Heart right ventricle (tissue), 16 donors: ENCODE measurements around the gene DOCK9. TPM values are rescaled to one million over a fixed set of nuclear protein-coding genes. Genes with fewer than 3 reads are reported as not detected.
A peak's percentile ranks its signal among the peaks of the same experiment; 100 is the strongest.

ENCODE experiments used
- ATAC-seq, 8 donors: fragments of 200-7000 bp; cut with Tn5 transposase; one replicate each; pipeline ENCODE4 v1.9.1; 2020; ENCODE audit warnings: mild to moderate bottlenecking in 8 of 8, moderate library complexity in 8 of 8, moderate number of reproducible peaks in 1 of 8
- DNase-seq, 2 donors: peaks; one replicate each; pipeline ENCODE4 v3.0.0-alpha.2; 2020
- H3K27ac ChIP-seq, 10 donors: fragments of 200-600 bp; sonication (generic) in 2 of 10; one replicate each; pipeline versions ENCODE4 v1.5.0 to v1.8.0; 2020 to 2022; ENCODE audit warnings: mild to moderate bottlenecking in 3 of 10
- H3K27me3 ChIP-seq, 7 donors: fragments of 200-600 bp; one replicate each; pipeline ENCODE4 v1.8.0; 2021 to 2022; ENCODE audit warnings: mild to moderate bottlenecking in 2 of 7
- H3K36me3 ChIP-seq, 9 donors: fragments of 200-600 bp; sonication (generic) in 1 of 9; one replicate each; pipeline versions ENCODE4 v1.5.0 to v1.8.0; 2020 to 2022; ENCODE audit warnings: mild to moderate bottlenecking in 2 of 9
- H3K4me1 ChIP-seq, 9 donors: fragments of 200-600 bp; sonication (generic) in 1 of 9; one replicate each; pipeline versions ENCODE4 v1.5.0 to v1.8.0; 2020 to 2022; ENCODE audit warnings: mild to moderate bottlenecking in 4 of 9
- H3K4me3 ChIP-seq, 10 donors: fragments of 200-600 bp; sonication (generic) in 2 of 10; one replicate each; pipeline versions ENCODE4 v1.5.0 to v1.8.0; 2020 to 2022; ENCODE audit warnings: mild to moderate bottlenecking in 7 of 10, moderate library complexity in 2 of 10
- H3K9me3 ChIP-seq, 11 donors: fragments of 200-600 bp in 10 of 11; sonication (generic) in 2 of 11; one replicate each; pipeline versions ENCODE4 v1.5.0 to v1.8.0; 2013 to 2022; ENCODE audit warnings: mild to moderate bottlenecking in 2 of 11, control low read depth in 1 of 11, moderate library complexity in 1 of 11
- CTCF ChIP-seq, 9 donors: fragments of 200-600 bp; sonication (generic) in 2 of 9; IDR thresholded peaks; one replicate each; pipeline versions ENCODE4 v1.5.0 to v1.8.0; 2021 to 2022; ENCODE audit warnings: antibody characterized with exemption in 9 of 9, mild to moderate bottlenecking in 5 of 9, moderate library complexity in 1 of 9
- WGBS, 2 donors: extraction: QIAGEN DNeasy Blood & Tissue Kit; methylation state at CpG; one replicate each; pipeline ENCODE4 v1.1.7; 2013; ENCODE audit warnings: inconsistent platforms in 1 of 2; 5-methylcytosine and 5-hydroxymethylcytosine counted together
- intact Hi-C, 10 donors: fragments of 100-400 bp; cut with DNase I; formaldehyde crosslinking; loops; one replicate each; pipeline versions ENCODE4 v1.11.1 to v1.14.2; 2022
- polyA plus RNA-seq, 2 donors: library from polyadenylated mRNA; stranded (reverse); fragments of 200-250 nt; gene quantifications; one replicate each; pipeline ENCODE4 v1.2.3, GENCODE V29; 2013
- total RNA-seq, 10 donors: library from RNA; stranded (reverse); fragmentation: NEBNext Ultra II Directional in 3 of 10; extraction: Animal tissue kit (Norgen Biotek cat#: 25700) in 3 of 10; gene quantifications; one replicate each; pipeline versions ENCODE4 v1.2.1 to v1.2.4, GENCODE V29; 2021 to 2023
- donor health status: Arrhythmogenic right ventricular cardiomyopathy.
- donor health status: ischemic (EF 13 %, LVEDD 7.1; RV severe dilation, severe dysfunction).
- donor health status: healthy with polysubstance abuse.
- donor health status: DM: no; HTN: yes; CAD: no.
- donor health status: DM: no; HTN: no; CAD: no.
- donor health status: ischemic (EF 25% LVEDD 6.9; RV normal size, moderate dysfunction).
- donor health status: ischemic (EF 25% LVEDD 5.7; RV mildly dilated, moderate dysfunction).
- donor health status: healthy.
- donor health status: DM: yes; HTN: yes; CAD: no.
- donor health status: Ischemic cardiomyopathy.
- donor health status: ischemic (EF 35%, LVEDD 5.7; RV mildly dilated, moderate dysfunction).
- donor health status: nonischemic (EF 11% LVEDD 7.7; RV severe dilation, severe dysfunction).
- donor health status: DM: yes; HTN: yes; CAD: no.
- donor health status: PGD.
- donor health status: ischemic (EF 29% LVEDD 5.4; RV normal size, mild dysfunction).
- donor health status: nonischemic (EF 23%, LVEDD 6.1; RV moderate dilation, normal function).

DOCK9 gene
- total and polyA plus RNA-seq, 12 donors: 31.6 to 73.7 (median 43.4) TPM

- Histone ChIP-seq H3K4me1 (peaks cover 0 to 46% (median 21%) of the 10 kb centered on the region in 9 donors), H3K36me3 (no peaks in the 10 kb centered on the region), H3K4me3 (no peak overlapping the region), H3K27me3 (peaks cover 0 to 23% (median 0%) of the 10 kb centered on the region in 7 donors), H3K27ac (no peak overlapping the region), H3K9me3 (no peaks in the 10 kb centered on the region)
- 77 to 87% methylated on average over 1 of the region's 1 CpG for WGBS, 2 donors
- TF ChIP-seq CTCF (IDR thresholded peaks at IDR 0.05): no peak
- ATAC-seq (no peak), DNase-seq (no peak)
- intact Hi-C loops: no loop called here
Observed at GRCh38 chr13:99012539-99012938, 34.7 kb upstream of the DOCK9 start.

GRCh38 chr13:99009987-99010551 lies 32.2 kb upstream of the DOCK9 start:
- DNase-seq (no peak), ATAC-seq (no peak)
- Histone ChIP-seq H3K4me3 (no peak overlapping the region), H3K9me3 (no peaks in the 10 kb centered on the region), H3K4me1 (peaks cover 0 to 60% (median 36%) of the 10 kb centered on the region in 9 donors), H3K27me3 (peaks cover 0 to 15% (median 0%) of the 10 kb centered on the region in 7 donors), H3K36me3 (no peaks in the 10 kb centered on the region), H3K27ac (peak overlapping the region in 1 of 10 donors; percentile 69)
- TF ChIP-seq CTCF (IDR thresholded peaks at IDR 0.05): no peak
- intact Hi-C loops: no loop called here
- 87 to 91% methylated on average over 4 of the region's 4 CpGs for WGBS, 2 donors

- WGBS, 2 donors: 76 to 78% methylated on average over 3 of the region's 3 CpGs
- intact Hi-C loops: loop anchor here in 1 of 10 donors (1.0 kb wide), 1 partner anchor 22 kb away; no protein-coding TSS in a partner anchor
- TF ChIP-seq CTCF (IDR thresholded peaks at IDR 0.05): no peak
- ATAC-seq: peak in 4 of 8 donors; percentile 31 to 62 (median 50)
- H3K27ac ChIP-seq: peak overlapping the region in 5 of 10 donors; percentile 6 to 69 (median 45)
- H3K9me3 ChIP-seq: no peaks in the 10 kb centered on the region
- peak in 1 of 2 donors; percentile 21 for DNase-seq
- H3K4me1 ChIP-seq: peaks cover 2 to 66% (median 50%) of the 10 kb centered on the region in 9 donors
- peaks cover 0 to 11% (median 0%) of the 10 kb centered on the region in 7 donors for H3K27me3 ChIP-seq
- H3K4me3 ChIP-seq: no peak overlapping the region
- no peaks in the 10 kb centered on the region for H3K36me3 ChIP-seq
Observed at GRCh38 chr13:99008577-99008976, 30.7 kb upstream of the DOCK9 start.

DNA sequence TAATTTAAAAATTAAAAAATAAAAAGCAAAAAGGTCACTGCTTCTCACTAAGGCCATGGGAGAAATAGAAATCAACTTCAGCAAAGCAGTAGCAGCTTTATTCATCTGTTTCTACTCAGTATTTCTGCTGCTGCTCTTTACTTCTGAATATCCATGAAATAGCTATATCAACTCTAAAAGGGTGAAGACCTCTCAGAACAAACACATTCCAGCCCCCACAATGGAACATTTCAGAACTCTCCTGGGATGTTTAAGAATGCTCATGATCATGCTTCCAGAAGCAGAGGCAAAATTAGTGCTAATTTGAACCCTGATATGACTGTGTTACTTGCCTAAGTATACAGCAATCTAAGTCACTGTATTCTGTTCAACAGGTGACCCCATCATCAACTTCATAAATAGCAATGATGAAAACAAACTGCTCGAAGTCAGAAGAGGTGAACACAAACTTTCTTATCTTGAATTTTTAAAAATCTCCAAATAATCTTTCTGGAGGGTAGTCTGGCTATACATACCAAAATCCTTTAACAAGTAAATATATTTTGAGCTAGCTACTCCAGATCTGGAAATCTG lies 29.6 kb upstream of the DOCK9 start:
- WGBS, 2 donors: 42 to 52% methylated on average over 1 of the region's 1 CpG
- peaks cover 2 to 77% (median 57%) of the 10 kb centered on the region in 9 donors for H3K4me1 ChIP-seq
- H3K27me3 ChIP-seq: peaks cover 0 to 3% (median 0%) of the 10 kb centered on the region in 7 donors
- no peaks in the 10 kb centered on the region for H3K9me3 ChIP-seq
- H3K27ac ChIP-seq: peak overlapping the region in 1 of 10 donors; percentile 45
- H3K36me3 ChIP-seq: no peaks in the 10 kb centered on the region
- intact Hi-C loops: no loop called here
- DNase-seq: no peak
- TF ChIP-seq CTCF (IDR thresholded peaks at IDR 0.05): no peak
- peak in 3 of 8 donors; percentile 20 to 59 (median 22) for ATAC-seq
- H3K4me3 ChIP-seq: no peak overlapping the region
